Osteocyte (in vitro differentiated cells): ENCODE data around the gene CDK16. TPM values are rescaled to one million over a fixed set of nuclear protein-coding genes. Genes with fewer than 3 reads are reported as not detected.

ENCODE experiments used
- DNase-seq: peaks from one replicate; pipeline ENCODE4 v3.0.0; 2021; ENCODE audit warnings: mixed read lengths; ENCODE audit not compliant: unreplicated experiment; ENCODE audit errors: extremely low spot score
- H3K27ac Mint-ChIP-seq: one replicate; pipeline ENCODE4 v1.8.0; 2021; ENCODE audit warnings: mild to moderate bottlenecking, mixed read lengths; ENCODE audit not compliant: unreplicated experiment
- H3K27me3 Mint-ChIP-seq: one replicate; pipeline ENCODE4 v1.8.0; 2021; ENCODE audit warnings: mixed read lengths; ENCODE audit not compliant: unreplicated experiment
- H3K36me3 Mint-ChIP-seq: one replicate; pipeline ENCODE4 v1.8.0; 2021; ENCODE audit warnings: mixed read lengths; ENCODE audit not compliant: unreplicated experiment
- H3K4me1 Mint-ChIP-seq: one replicate; pipeline ENCODE4 v1.8.0; 2021; ENCODE audit warnings: mixed read lengths; ENCODE audit not compliant: unreplicated experiment
- H3K4me3 Mint-ChIP-seq: one replicate; pipeline ENCODE4 v1.8.0; 2021; ENCODE audit warnings: mild to moderate bottlenecking, moderate library complexity, mixed read lengths; ENCODE audit not compliant: unreplicated experiment
- H3K9me3 Mint-ChIP-seq: one replicate; pipeline ENCODE4 v1.8.0; 2021; ENCODE audit warnings: mixed read lengths; ENCODE audit not compliant: unreplicated experiment
- total RNA-seq: library from RNA; stranded (reverse); gene quantifications from 2 replicates; pipeline ENCODE4 v1.2.1, GENCODE V29; 2021
- TF ChIP-seq, protein P1 (sequence below): fragments of 200-600 bp; sonication (generic); IDR thresholded peaks from 2 replicates; pipeline ENCODE4 v1.5.0; 2021; ENCODE audit warnings: antibody characterized with exemption, mild to moderate bottlenecking, moderate library complexity

The CDK16 gene
- total RNA-seq, 1 donor from 2014 or later, result 174 TPM

DNA sequence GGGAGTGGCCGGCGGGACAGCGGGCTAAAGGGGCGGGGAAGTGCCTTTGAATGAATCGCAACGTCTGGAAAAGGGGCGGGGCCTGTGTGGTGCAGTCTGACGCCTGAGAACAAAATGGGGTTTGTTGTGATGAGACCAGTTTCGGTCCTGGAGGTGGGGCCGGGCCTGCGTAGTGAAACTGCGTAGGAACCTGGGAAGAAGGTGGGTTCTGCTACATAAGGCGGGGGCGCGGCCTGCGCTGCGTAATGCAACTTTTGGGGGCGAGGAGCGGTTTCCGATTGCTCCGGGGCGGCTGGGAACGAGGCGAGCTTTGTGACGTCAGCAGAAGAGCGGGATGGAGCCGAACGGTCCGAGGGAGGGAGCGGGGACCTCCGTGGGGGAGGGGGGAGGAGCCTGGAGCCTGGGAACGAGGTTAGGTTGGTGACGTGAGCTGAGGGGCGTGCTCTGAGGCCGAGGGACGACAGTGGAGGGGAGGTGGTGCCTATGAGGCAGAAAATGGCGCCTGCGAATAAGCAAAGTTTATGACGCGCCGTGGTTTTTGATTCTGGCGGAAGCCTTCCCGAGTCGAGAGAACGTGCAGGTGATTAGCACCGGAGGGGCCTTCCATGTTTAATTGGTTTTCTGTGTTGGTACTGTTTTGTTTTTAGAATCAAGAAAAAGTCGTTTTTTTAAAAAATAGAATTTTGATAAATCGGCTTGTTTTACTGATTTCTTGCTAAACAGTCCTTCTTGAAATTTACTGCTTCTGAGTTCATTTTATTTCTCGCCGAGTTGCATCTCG, 15.0 kb downstream of the CDK16 start:
- Mint-ChIP-seq H3K4me1 (peaks cover 37% of the 10 kb centered on the region), H3K4me3 (peak overlapping the region; percentile 96), H3K27ac (peak overlapping the region; percentile 100), H3K27me3 (no peaks in the 10 kb centered on the region), H3K9me3 (no peaks in the 10 kb centered on the region), H3K36me3 (peaks cover 16% of the 10 kb centered on the region)
- peak; percentile 99 for DNase-seq
- TF ChIP-seq, protein P1, sequence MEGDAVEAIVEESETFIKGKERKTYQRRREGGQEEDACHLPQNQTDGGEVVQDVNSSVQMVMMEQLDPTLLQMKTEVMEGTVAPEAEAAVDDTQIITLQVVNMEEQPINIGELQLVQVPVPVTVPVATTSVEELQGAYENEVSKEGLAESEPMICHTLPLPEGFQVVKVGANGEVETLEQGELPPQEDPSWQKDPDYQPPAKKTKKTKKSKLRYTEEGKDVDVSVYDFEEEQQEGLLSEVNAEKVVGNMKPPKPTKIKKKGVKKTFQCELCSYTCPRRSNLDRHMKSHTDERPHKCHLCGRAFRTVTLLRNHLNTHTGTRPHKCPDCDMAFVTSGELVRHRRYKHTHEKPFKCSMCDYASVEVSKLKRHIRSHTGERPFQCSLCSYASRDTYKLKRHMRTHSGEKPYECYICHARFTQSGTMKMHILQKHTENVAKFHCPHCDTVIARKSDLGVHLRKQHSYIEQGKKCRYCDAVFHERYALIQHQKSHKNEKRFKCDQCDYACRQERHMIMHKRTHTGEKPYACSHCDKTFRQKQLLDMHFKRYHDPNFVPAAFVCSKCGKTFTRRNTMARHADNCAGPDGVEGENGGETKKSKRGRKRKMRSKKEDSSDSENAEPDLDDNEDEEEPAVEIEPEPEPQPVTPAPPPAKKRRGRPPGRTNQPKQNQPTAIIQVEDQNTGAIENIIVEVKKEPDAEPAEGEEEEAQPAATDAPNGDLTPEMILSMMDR, result no peak

DNA sequence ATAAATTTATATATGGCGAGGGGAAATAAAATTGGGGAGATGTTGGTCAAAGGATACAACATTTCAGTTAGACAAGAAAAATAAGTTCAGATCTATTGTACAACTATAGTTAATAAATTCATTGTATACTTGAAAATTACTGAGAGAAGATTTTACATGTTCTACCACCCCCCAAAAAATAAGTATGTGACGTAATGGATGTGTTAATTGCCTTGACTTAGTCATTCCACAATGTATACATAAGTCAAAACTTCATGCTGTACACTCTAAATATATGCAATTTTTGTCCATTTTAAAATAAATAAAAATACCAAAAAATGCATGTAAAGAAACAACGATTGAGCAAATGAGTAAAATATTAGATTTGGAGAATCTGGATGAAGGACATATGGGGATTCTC, 16.1 kb downstream of the CDK16 start:
- TF ChIP-seq, protein P1, result no peak
- H3K27ac Mint-ChIP-seq, result peak overlapping the region; percentile 100
- H3K4me3 Mint-ChIP-seq, result peak overlapping the region; percentile 96
- peaks cover 37% of the 10 kb centered on the region for H3K4me1 Mint-ChIP-seq
- H3K9me3 Mint-ChIP-seq, result no peaks in the 10 kb centered on the region
- H3K27me3 Mint-ChIP-seq, result no peaks in the 10 kb centered on the region
- peaks cover 11% of the 10 kb centered on the region for H3K36me3 Mint-ChIP-seq
- DNase-seq, result no peak

DNA sequence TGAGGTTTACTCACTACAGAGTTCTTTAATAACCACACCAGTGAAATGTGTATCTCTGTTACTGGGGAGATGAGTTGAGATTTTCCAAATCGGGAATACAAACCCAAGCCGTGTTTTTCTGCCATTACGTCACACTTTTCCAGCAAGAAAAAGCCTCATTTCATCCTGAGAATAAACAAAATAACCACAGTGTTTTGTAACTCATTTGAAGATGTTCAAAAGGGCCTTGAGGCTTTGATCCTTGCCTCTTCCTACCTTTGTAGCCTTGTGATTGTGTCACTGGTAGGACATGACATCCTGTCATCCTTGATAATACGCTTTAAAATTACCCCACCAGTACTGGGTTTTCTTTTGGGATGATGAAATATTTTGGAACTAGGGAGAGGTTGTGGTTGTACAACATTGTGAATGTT, 17.2 kb downstream of the CDK16 start:
- H3K4me1 Mint-ChIP-seq, result peaks cover 37% of the 10 kb centered on the region
- H3K27ac Mint-ChIP-seq, result peak overlapping the region; percentile 27
- H3K9me3 Mint-ChIP-seq, result no peaks in the 10 kb centered on the region
- TF ChIP-seq, protein P1, result no peak
- no peaks in the 10 kb centered on the region for H3K27me3 Mint-ChIP-seq
- DNase-seq, result no peak
- H3K36me3 Mint-ChIP-seq, result peaks cover 18% of the 10 kb centered on the region
- peak overlapping the region; percentile 20 for H3K4me3 Mint-ChIP-seq

DNA sequence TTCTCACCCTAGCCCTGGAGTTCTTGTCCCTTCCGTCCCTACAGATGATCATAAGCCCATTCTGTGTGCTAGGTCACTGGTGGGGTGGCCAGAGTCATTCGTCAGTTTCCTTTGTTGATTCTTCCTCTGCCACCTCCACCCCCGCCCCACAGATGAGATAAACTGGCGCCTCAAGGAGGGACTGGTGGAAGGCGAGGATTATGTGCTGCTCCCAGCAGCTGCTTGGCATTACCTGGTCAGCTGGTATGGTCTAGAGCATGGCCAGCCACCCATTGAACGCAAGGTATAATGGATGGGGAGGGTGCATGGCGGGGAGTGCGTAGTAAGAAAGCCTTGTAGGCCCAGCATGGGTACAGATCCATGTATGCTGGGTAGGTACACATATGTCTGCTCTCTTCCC, 20.7 kb downstream of the CDK16 start:
- DNase-seq, result no peak
- no peaks in the 10 kb centered on the region for H3K27me3 Mint-ChIP-seq
- peaks cover 26% of the 10 kb centered on the region for H3K4me1 Mint-ChIP-seq
- peaks cover 39% of the 10 kb centered on the region for H3K36me3 Mint-ChIP-seq
- no peaks in the 10 kb centered on the region for H3K9me3 Mint-ChIP-seq
- H3K4me3 Mint-ChIP-seq, result no peak overlapping the region
- H3K27ac Mint-ChIP-seq, result no peak overlapping the region
- TF ChIP-seq, protein P1, result no peak

DNA sequence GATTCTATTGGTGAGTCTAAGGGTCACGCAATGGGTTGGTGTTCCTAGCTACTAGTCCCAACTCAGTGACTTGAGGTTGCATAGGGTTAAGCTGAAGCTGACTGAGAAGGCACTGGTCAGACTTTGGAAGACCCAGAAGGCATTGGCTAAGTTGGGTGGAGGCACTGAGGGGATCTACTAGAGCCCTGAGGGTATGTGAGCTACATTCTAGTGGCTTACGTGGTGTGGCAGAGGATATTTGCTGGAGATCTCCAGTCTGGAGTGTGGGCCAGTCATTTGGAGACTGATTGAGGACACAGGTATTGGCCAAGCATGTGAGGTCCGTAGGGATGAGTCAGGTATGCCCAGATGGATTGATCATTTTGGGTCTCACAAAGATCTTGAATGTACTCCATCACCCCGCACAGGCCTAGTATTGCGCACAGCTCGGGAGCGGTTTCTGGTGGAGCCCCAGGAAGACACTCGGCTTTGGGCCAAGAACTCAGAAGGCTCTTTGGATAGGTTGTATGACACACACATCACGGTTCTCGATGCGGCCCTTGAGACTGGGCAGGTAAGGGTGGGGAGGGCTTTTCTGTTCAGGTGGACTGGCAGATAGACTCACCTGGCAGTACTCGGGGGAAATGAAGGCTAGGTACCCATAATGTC, 21.5 kb downstream of the CDK16 start:
- Mint-ChIP-seq H3K27ac (no peak overlapping the region), H3K4me3 (no peak overlapping the region), H3K9me3 (no peaks in the 10 kb centered on the region), H3K27me3 (no peaks in the 10 kb centered on the region), H3K4me1 (peaks cover 22% of the 10 kb centered on the region), H3K36me3 (peaks cover 46% of the 10 kb centered on the region)
- DNase-seq, result no peak
- TF ChIP-seq, protein P1, result no peak
